GM19328 (cell line): ENCODE data around the gene CTDSP2.
"Not testable (repeated sequence)": the region's sequence is repeated elsewhere in the genome, so short reads cannot be mapped to it uniquely, and the experiment has no call there.

Experiments used
- ATAC-seq: cut with Tn5 transposase; IDR thresholded peaks from one replicate; pipeline ENCODE4 v1.9.1; 2021; ENCODE audit warnings: mild to moderate bottlenecking, moderate library complexity; ENCODE audit not compliant: unreplicated experiment

The CTDSP2 gene, protein sequence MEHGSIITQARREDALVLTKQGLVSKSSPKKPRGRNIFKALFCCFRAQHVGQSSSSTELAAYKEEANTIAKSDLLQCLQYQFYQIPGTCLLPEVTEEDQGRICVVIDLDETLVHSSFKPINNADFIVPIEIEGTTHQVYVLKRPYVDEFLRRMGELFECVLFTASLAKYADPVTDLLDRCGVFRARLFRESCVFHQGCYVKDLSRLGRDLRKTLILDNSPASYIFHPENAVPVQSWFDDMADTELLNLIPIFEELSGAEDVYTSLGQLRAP

DNA sequence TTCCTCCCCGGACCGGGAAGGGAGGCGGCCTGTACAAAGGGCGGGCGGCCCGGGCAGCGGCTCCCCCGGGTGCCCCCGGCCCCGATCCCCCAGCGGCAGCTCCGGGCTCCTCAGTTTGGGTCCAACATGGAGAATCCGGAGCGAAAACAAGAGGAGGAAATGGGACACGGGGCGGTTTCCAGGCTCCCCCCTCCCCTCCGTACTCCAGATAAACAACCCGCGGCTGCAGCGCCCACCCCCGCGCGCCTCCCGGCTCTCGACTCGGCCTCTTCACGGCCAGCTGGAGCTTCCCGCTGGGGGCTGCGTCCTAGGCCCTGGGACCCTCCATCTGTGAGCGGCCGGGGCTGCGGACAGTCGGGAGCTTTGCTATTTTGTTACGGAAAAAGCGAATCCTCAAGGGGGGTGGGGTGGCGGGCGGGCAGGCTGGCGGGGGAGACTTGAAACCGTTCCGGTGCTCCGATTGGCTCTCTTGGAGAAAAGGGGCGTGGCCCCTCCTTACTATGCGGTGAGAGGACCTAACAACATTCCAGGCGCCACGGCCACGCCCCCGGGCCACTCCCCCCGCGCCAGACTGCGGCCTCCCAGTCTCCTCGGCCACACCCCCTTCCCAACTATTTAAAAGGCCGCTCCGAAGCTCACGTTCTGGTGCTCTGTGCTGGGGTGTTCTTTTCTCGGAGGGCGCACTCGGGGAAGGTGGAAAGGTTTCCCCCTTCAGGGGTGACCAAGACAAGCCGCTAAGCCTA is at the start of gene CTDSP2:
TSS of gene CTDSP2 (minus strand) at position 153 of the 743 bp plus-strand sequence. CDS start 294 bp downstream, outside the sequence.
- no peak for ATAC-seq

DNA sequence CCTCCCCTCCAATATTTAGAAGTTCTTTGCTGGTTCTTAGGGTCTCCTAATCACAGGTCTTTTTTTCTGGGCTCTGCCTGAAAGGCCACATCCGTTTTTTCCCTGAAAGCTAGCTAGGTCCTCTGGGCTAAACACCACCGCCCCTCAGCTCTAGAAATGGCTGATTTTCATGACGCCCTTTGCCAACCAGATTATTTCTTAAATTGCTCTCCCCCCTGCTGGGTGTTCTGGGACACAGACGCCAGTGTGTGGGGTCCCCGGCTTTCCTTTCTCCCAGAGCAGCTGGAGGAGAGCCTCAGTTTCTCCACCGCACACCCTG is 49.5 kb upstream of the CTDSP2 start:
- no peak for ATAC-seq

DNA sequence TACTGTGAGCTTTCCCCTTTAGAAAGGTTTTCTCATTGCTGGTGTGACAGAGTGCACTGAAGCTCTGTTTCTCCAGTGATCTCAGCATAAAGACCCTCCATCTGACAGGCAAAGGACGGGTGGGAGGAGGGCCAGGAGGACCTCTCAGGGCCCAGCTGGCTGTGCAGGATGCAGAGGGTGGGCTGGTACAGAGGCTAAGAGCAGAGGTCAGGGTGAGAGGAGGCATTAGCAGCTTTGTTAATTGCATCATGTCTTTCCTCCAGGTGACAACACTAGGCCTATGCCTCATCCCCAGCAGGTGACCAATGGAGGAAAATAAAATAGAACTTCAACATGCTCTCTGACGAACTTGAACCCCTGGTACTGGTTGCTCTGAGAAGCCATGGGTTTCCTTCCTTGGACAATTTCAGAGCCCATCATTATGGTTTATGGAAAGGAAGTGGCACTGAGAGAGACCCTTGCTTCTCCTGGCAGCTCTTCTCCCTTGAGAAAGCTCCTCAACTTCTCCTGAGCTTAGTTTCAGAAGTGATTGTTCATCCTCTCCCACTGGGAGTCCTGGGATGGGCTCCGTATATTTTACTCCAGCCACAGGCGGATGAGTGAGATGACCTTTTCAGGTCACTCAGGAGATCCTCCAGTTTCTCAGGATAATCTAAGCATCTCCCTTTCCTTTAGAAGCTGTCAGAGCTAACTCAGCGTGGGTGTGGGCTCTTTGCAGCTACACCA is 49.0 kb upstream of the CTDSP2 start:
- no peak for ATAC-seq

DNA sequence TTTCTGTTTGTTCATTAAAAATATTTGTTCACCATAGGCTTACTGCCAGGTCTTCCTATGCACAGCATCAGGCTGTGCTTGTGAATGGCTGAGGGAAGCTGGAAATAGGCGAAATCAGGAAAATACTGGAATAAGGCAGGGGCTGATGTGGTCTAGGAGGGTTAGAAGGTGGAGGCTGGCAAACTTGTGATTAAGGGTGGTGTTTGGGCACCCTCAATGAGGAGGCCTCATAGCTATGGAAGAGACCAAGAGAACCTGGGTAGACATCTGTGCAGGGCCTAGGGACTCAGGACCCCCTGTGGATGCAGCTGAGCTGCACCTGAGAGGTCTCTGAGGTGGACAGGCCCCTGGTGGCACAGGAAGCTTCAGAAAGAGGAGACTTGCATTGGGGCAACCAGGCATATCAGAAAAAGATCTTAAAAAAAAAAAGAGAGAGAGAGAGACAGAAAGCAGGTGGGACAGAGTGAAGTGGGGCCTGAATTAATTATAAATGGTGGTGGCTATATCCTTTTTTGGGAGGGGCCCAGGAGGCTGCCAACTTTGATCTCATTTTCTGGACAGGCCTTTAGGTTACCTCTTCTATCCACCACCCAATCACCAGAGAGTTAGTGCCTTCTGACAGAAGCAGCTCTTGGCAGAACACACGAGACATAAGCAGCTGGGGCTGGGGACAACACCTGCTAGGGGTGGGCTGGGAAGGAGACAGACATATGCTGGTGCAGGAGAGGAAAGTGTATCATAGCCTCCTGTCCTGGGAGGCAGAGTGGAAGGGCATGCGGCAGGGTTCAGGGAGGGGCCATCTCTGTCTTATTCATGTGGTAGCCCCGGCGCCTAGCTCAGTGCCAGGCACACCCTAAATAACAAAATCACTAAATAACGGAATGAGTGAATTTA is 48.1 kb upstream of the CTDSP2 start:
- ATAC-seq: no peak

DNA sequence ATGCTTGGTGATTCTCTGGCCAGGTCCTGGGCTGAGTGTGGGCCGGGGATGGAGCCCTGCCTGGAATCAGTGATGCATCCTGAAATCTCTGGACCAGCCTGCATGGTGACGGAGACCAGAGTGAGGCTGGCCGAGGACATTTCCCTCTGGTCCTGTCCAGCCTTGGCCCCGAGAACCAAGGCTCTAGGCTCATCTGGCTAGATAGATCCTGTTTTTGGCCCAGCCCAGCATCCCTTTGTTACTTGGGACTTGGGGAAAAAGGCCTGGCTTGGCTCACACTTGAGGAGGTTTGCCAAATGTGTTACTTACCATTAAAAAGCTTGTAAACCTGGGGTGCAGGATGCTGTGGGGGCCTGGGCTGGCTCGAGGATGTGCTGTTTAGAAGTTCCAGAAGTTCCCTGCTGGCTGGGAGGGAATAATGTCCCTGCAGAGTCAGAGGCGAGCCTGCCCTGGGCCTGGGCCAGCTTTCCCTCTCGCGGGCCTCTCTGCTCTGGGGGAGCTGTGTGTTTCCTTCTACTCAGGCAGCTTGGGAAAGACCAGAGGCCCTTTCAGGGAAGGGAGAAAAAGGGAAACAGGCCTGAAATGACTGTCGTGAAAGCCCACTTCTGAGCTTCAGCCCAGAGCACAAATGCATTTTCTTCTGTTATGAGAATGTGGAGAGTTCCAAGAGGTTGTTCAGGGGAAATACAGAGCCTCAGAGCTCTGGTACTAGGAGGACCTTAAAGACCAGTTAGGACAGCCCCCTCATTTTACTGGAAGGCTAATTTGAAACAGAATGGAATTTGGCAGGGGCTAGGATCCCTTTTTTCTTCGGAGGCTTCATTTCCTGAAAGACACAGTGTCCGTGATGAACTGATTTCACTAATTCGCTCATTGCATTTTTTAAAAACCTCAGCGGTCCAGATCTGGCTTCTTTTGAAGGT is 47.2 kb upstream of the CTDSP2 start:
- ATAC-seq: no peak

DNA sequence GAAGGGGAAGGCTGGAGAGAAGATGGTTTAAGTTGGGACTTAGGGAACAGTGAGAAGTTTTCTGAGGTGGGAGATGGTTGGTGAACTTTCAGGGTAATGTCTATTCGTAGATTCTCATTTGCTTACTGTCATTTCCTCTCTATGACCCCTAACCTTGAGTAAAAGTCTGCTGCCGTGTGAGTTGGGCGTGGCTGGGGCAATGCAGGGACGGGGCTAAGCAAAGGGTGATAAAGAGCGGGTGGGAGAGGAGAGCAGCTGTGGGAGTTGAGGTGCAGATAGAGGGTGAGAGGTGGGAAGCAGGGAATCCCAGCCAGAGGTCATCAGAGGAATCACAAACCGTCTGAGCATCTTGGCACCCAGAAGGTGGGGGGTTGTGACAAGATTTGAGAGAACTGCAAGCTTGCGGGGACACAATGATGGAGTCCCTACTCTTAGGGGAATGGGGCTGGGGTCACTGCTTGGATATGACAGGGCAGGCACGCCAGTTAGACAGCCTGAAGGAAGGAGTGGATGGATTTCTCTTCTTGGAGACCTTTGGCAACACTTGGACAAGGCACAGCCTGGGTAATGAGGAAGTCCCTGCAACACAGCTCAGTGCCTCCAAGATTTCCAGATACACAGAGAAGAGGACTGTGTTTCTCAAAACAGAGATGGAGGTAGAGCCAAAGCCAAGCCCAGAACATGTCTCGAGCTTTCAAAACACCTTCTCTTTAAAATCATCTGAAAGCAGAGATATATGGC is 45.9 kb upstream of the CTDSP2 start:
- ATAC-seq: no peak

DNA sequence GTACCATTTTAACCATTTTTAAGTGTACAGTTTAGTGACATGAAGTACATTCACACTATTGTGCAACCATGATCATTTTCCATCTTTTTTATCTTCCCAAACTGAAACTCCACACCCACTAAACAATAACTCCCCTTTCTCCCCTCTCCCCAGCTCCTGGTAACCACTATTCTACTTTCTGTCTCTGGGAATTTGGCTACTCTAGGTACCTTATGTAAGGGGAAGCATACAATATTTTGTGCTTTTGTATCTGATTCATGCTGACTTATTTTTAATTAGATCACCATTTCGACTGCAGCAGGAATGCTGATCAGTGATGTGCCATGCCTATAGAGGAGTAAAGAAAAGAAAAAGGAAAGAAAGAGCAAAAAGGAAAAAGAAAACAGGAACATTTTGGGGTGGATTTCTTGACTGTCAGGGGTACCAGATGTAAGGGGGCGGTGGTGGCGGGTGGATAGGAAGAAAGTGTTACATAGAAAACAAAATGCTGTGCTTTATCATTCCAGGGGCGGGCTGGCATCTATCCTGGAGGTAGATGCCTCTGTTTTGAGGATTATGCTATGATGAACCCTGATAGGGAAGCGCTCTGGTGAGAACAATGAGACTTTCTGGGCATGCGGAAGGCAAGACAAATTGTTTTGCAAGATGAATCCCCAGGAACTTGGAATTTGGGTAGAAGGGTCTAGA is 45.2 kb upstream of the CTDSP2 start:
- no peak for ATAC-seq

DNA sequence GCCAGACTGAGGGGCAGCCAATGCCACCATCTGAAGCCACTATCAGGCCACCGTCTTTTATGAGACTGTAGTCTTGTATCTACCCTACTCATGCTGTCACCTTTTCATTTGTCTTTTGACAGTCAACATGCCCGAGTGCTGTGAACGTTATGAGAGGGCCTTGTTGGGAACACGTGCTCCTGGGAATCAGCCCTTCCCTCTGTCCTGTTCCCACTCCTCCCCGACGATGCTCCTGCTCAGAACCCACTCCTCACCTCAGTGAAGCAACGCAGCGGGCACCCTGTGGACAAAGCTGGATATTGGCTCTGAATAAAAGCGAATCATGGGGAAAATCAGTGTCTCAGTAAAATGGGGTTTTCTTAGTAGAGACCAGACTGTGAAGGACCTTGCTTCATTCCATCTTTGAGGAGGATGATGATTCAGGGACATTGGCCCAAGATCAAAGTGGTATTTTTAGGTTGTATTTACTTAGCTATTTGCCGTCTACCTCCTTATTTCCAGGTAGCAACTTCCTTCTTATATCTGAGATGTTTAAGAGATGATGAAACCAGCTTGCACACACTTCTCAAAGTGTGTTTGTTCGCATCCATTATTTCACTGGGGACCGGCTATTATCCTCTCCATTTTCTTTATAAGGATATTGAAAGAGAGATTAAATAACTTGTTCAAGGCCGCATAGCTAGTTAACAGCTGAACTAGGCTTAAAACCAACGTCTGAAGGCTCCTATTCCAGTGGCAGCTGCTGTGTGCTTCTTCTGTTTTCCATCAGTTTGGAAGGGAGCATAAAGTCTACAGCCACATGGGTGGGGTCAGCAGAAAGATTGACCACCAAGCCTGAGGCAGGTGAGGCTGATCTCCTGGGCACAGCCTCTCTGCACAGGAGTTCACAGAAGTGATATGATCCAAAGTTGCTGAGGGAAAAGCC is 43.9 kb upstream of the CTDSP2 start:
- no peak for ATAC-seq

DNA sequence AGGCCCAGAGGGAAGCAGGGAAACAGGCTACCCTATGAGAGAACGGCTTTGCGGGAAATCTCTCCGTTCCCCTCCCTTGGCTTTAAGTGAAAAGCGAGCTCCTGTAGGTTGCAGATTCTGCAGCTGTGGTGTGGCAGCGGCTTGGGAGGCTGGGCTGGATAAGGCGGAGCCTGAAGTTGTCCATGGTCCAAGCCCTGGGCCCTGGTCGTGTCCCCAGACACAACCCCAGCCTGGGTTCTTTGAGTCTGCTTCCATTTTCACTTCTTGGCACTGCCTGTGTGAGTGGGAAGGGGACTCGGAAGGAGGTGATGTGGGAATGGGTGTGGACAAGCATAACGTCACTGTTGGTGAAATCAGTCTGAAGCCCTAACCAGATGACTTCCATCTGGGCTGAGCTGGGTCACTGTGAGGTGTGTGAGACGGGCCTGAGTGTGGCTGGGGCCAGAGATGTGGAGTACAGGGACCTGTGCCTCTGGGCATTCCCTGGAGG is 43.0 kb upstream of the CTDSP2 start:
- ATAC-seq: no peak

DNA sequence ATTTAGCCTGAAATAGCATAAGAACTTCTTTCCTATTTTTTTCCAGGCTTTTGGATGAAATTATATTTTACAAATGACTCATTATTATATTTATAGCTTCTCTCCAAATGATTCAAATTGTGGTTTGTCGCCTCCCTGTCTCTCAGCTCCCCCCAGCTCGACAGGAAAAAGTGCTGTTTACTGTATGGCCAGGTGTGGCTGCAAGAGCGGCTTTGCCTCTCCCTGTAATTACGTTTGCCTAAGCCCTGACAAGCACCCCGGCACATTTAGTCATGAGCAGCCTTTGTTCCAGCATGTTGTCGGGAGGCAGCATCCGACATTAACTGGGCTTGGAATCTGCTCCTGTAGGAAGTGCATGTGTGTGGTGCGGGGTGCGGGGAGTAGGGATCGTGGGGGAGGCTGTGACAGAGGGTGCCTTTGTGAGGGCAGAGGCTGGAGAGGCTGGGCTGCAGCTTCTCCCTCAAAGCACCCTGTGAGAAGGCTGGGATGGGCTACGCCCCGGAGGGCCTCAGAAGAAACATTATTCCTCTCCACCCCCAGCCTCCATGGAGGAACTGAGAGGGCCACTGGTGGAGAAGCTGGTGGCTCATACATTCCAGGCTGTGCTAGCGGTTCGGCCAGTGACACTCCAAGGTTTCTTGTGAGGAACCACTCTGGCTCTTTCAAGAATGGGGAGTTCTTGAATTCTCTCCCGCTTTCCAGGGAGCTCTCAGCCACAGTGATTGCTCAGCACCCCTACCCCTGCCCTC is 42.1 kb upstream of the CTDSP2 start:
- no peak for ATAC-seq

DNA sequence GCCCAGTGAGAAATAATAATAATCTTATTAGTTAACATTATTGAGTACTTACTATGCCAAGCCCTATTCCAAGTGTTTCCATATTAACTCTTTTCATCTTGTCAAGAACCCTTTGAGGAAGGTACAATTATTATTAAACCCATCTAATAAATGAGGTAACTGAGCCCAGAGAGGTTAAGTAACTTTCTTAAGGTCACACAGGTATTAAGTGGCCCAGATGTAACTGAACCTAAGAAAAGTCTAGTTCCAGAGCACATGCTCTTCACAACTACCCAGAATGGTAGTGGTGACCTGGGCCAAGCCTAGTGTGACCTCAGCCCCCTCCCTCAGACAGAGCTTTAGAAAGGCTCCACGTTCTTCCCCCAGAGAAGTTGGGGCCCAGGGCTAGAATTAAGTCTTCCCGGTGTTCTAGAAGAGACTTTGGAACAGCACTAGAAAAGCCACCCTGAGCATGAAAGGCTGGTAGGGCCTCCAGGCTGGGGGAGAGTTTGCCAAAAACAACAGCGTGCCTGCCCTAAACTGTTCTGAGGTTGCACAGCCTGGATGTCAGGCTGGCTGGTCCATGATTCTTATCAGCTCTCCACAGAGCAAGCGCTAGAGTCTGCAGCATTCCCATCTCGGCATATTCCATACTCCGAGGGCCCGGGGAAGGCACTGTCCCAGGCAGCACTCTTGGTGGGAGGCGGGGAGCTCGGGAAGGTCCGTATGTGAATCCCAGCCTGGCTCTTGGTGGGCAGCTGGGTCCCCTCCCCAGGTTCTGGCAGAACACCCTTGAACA is 41.3 kb upstream of the CTDSP2 start:
- no peak for ATAC-seq

DNA sequence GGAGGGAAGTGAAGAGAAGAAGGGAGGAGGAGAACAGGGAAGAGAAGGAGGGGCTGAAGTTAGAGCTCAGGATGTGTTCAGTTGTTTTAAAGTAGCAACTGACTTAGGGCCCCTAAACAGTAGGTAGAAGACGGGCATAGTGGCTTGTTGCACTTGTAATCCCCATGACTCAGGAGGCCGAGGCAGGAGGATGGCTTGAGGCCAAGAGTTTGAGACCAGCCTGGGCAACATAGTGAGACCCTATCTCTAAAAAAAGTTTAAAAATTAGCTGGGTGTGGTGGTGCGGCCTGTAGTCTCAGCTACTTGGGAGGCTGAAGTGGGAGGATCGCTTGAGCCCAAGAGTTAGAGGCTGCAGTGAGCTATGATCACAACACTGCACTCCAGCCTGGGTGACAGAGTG is 40.4 kb upstream of the CTDSP2 start:
- ATAC-seq: not testable (repeated sequence)

DNA sequence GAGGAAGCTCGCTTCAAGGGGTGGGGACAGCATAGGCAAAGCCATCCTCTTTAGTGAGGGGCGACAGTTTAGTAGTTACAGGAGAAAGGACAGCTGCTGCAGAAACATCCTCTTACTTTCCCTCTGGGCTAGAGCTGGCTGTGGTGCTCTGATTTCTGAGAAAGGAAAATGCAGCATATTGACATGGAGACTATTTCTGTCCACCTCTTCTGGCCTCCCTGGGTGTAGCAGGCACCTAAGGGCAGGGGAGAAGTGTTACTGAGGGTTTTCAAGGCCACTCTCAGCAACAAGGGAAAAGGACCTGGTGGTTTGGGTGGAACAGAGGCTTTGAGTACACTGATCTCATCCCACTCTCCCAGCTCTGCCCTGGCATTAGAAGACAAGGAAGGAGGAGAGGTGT is 40.0 kb upstream of the CTDSP2 start:
- no peak for ATAC-seq

DNA sequence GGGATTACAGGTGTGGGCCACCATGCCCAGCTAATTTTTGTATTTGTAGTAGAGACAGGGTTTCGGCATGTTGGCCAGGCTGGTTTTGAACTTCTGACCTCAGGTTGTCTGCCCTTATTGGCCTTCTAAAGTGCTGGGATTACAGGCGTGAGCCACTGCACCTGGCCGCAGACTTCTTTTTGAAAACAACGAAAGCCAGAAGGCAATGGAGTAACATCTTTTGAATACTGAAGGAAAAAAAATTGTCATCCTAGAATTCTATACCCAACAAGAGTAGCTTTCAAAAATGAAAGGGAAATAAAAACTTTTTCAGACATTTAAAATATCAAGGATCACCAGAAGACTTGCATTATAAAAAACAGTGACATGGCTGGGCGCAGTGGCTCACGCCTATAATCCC is 38.7 kb upstream of the CTDSP2 start:
- no peak for ATAC-seq

DNA sequence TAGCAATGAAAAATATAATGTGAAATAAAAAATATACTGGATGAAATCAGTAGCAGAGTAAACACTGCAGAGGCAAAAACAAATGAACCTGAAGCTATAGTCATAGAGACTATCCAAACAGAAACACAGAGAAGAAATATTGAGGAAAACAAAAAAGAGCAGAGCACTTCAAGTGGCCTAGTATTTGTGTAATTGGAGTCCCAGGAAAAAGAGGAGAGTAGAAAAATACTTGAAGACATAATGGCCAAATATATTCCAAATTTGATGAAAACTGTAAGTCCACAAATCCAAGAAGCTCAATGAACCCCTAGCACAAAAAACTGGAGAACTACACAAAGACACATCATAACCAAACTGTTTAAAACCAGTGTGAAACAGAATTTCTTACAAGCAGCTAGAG is 37.2 kb upstream of the CTDSP2 start:
- no peak for ATAC-seq

DNA sequence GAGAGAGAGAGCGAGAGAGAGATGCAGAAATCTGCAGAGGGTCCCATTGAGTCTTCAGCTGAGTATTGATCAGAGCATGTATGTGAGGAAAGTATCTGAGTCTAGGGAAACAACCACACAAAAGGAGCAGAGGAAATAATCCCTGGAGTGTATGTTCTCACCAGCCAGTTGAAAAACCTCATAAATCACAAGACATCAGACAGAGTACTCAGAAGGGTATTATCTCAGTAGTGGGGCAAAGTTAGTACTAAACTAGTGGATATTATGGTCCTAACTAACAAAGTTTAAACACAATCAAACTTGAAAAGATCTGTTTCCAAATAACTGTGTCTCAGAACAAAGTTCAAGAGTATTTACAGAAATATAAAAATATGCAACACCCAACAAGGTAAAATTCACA is 36.5 kb upstream of the CTDSP2 start:
- no peak for ATAC-seq
